HEK293 (cell line): Measurements from ENCODE around the gene EEFSEC.

ENCODE experiments used
- CTCF ChIA-PET: fragments of 350-600 bp; formaldehyde crosslinking; extraction: SDS; loops from one replicate; lab custom pipeline; 2021; ENCODE audit warnings: antibody characterized with exemption; lab: Yijun Ruan, JAX
- POLR2A ChIA-PET: fragments of 300-600 bp; formaldehyde crosslinking; extraction: SDS; loops from one replicate; lab custom pipeline; 2020; ENCODE audit warnings: antibody characterized with exemption, inconsistent platforms; lab: Yijun Ruan, JAX
- H3K27ac ChIP-seq: fragments of 200-500 bp; sonication (Bioruptor generic); 2 replicates; pipeline ENCODE4 v1.5.1; 2014; ENCODE audit warnings: low read depth, low read length, control low read depth, inconsistent platforms; ENCODE audit errors: extremely low read depth
- H3K36me3 ChIP-seq, 2 experiments: fragments of 200-500 bp in 1 of 2; sonication (Bioruptor generic) in 1 of 2; 1 replicate in 1 of 2; 2 replicates in 1 of 2; pipeline ENCODE4 v1.5.1; 2014 to 2017; ENCODE audit warnings: inconsistent platforms in 2 of 2, low read length in 2 of 2; ENCODE audit not compliant: control insufficient read depth in 2 of 2, insufficient read depth in 1 of 2
- H3K4me1 ChIP-seq: fragments of 200-500 bp; sonication (Bioruptor generic); 2 replicates; pipeline ENCODE4 v1.5.1; 2014; ENCODE audit warnings: mild to moderate bottlenecking, low read length, inconsistent platforms; ENCODE audit not compliant: control insufficient read depth, insufficient read depth
- H3K4me3 ChIP-seq: 2 replicates; pipeline ENCODE4 v1.5.1; 2011; ENCODE audit warnings: low read depth, mild to moderate bottlenecking, control low read depth, low read length, moderate library complexity
- H3K9me3 ChIP-seq: fragments of 200-500 bp; sonication (Bioruptor generic); 2 replicates; pipeline ENCODE4 v1.5.1; 2014; ENCODE audit warnings: low read depth, low read length, inconsistent platforms; ENCODE audit not compliant: control insufficient read depth, insufficient read depth
- BCL6B ChIP-seq: fragments of 450-650 bp; formaldehyde crosslinking; IDR thresholded peaks from 2 replicates; pipeline ENCODE4 v1.5.1; 2017; ENCODE audit warnings: missing biosample characterization, missing genetic modification characterization
- HOXC10 ChIP-seq: sonication (generic); formaldehyde crosslinking; IDR thresholded peaks from 2 replicates; pipeline ENCODE4 v1.8.1; 2023; ENCODE audit warnings: mild to moderate bottlenecking, missing genetic modification reagents
- HOXD13 ChIP-seq: sonication (generic); formaldehyde crosslinking; IDR thresholded peaks from 2 replicates; pipeline ENCODE4 v1.8.0; 2022; ENCODE audit warnings: missing genetic modification reagents, borderline replicate concordance
- KLF16 ChIP-seq: fragments of 450-650 bp; formaldehyde crosslinking; IDR thresholded peaks from 2 replicates; pipeline ENCODE4 v1.5.1; 2017; ENCODE audit warnings: missing biosample characterization, missing genetic modification characterization
- PRDM6 ChIP-seq: fragments of 450-650 bp; formaldehyde crosslinking; IDR thresholded peaks from 2 replicates; pipeline ENCODE4 v1.5.1; 2017; ENCODE audit warnings: missing biosample characterization, missing genetic modification characterization
- ZBTB48 ChIP-seq: fragments of 450-650 bp; formaldehyde crosslinking; IDR thresholded peaks from 2 replicates; pipeline ENCODE4 v1.5.1; 2016; ENCODE audit warnings: missing biosample characterization, missing genetic modification characterization
- ZFP41 ChIP-seq: fragments of 450-650 bp; formaldehyde crosslinking; IDR thresholded peaks from 2 replicates; pipeline ENCODE4 v1.5.1; 2016; ENCODE audit warnings: missing biosample characterization, missing genetic modification characterization, borderline replicate concordance
- ZIC2 ChIP-seq: fragments of 450-650 bp; formaldehyde crosslinking; IDR thresholded peaks from 2 replicates; pipeline ENCODE4 v1.5.1; 2016; ENCODE audit warnings: missing biosample characterization, missing genetic modification characterization
- ZNF155 ChIP-seq: fragments of 450-650 bp; formaldehyde crosslinking; IDR thresholded peaks from 2 replicates; pipeline ENCODE4 v1.5.1; 2016; ENCODE audit warnings: missing biosample characterization, missing genetic modification characterization
- ZNF221 ChIP-seq: fragments of 450-650 bp; formaldehyde crosslinking; IDR thresholded peaks from 2 replicates; pipeline ENCODE4 v1.5.1; 2017; ENCODE audit warnings: missing biosample characterization, missing genetic modification characterization, borderline replicate concordance
- ZNF239 ChIP-seq: fragments of 450-650 bp; formaldehyde crosslinking; IDR thresholded peaks from 2 replicates; pipeline ENCODE4 v1.5.1; 2016; ENCODE audit warnings: missing biosample characterization, missing genetic modification characterization
- ZNF26 ChIP-seq: fragments of 450-650 bp; formaldehyde crosslinking; IDR thresholded peaks from 2 replicates; pipeline ENCODE4 v1.5.1; 2016; ENCODE audit warnings: missing biosample characterization, missing genetic modification characterization
- ZNF311 ChIP-seq: fragments of 450-650 bp; formaldehyde crosslinking; IDR thresholded peaks from 2 replicates; pipeline ENCODE4 v1.5.1; 2017; ENCODE audit warnings: missing biosample characterization, missing genetic modification characterization, borderline replicate concordance
- ZNF335 ChIP-seq: fragments of 450-650 bp; formaldehyde crosslinking; conservative IDR thresholded peaks from 2 replicates; pipeline ENCODE4 v1.5.1; 2016; ENCODE audit warnings: missing biosample characterization, missing genetic modification characterization
- ZNF426 ChIP-seq: fragments of 450-650 bp; formaldehyde crosslinking; IDR thresholded peaks from 2 replicates; pipeline ENCODE4 v1.5.1; 2017; ENCODE audit warnings: missing biosample characterization, missing genetic modification characterization, mild to moderate bottlenecking, inconsistent platforms, moderate library complexity
- ZNF596 ChIP-seq: fragments of 450-650 bp; IDR thresholded peaks from 2 replicates; pipeline ENCODE4 v1.5.0; 2018; ENCODE audit warnings: missing biosample characterization, mild to moderate bottlenecking, missing genetic modification characterization, moderate library complexity
- ZNF692 ChIP-seq: fragments of 450-650 bp; formaldehyde crosslinking; IDR thresholded peaks from 2 replicates; pipeline ENCODE4 v1.5.1; 2016; ENCODE audit warnings: missing biosample characterization, missing genetic modification characterization
- ZNF707 ChIP-seq: fragments of 450-650 bp; formaldehyde crosslinking; IDR thresholded peaks from 2 replicates; pipeline ENCODE4 v1.5.1; 2016; ENCODE audit warnings: missing biosample characterization, missing genetic modification characterization
- ZNF768 ChIP-seq: fragments of 450-650 bp; formaldehyde crosslinking; IDR thresholded peaks from 2 replicates; pipeline ENCODE4 v1.5.1; 2018; ENCODE audit warnings: missing biosample characterization, mild to moderate bottlenecking, missing genetic modification characterization
- ZNF791 ChIP-seq: fragments of 450-650 bp; formaldehyde crosslinking; IDR thresholded peaks from 2 replicates; pipeline ENCODE4 v1.5.1; 2016; ENCODE audit warnings: missing biosample characterization, missing genetic modification characterization
- ZNF830 ChIP-seq: fragments of 450-650 bp; IDR thresholded peaks from 2 replicates; pipeline ENCODE4 v1.5.0; 2018; ENCODE audit warnings: missing biosample characterization, missing genetic modification characterization, low read depth, mild to moderate bottlenecking, moderate library complexity

The EEFSEC gene

GRCh38 chr3:128215800-128216495 lies 62.7 kb downstream of the EEFSEC start:
- Histone ChIP-seq H3K4me1 (0 out of 2 replicates have a peak, but pooled peaks cover 2% of the 10 kb centered on the region), H3K36me3 (no peaks in the 10 kb centered on the region), H3K4me3 (no peak overlapping the region), H3K27ac (no peak overlapping the region)
- CTCF ChIA-PET: interaction anchor here (0.7 to 1.0 kb wide), 3 partner anchors 10 to 210 kb away, joined by 3 to 5 read pairs (median 3); no protein-coding TSS in a partner anchor
- TF ChIP-seq HOXD13 (CRISPR knock-in tag) (no peak), ZNF707 (no peak), ZNF239 (no peak), KLF16 (tag by site-specific recombination) (no peak), ZNF830 (no peak), BCL6B (no peak), ZNF221 (tag by site-specific recombination) (no peak), ZNF335 (tag by site-specific recombination) (no peak), ZNF426 (no peak), ZNF311 (no peak), ZNF791 (tag by site-specific recombination) (no peak), PRDM6 (tag by site-specific recombination) (no peak), ZNF596 (tag by site-specific recombination) (no peak), ZFP41 (tag by site-specific recombination) (no peak), HOXC10 (CRISPR knock-in tag) (no peak), ZNF155 (tag by site-specific recombination) (no peak)
- TF ChIP-seq, all 188 proteins: peak for 0
- POLR2A ChIA-PET: no interaction called here
- no peaks in the 10 kb centered on the region for H3K9me3 ChIP-seq

GRCh38 chr3:128217702-128218547 lies 64.6 kb downstream of the EEFSEC start:
- Histone ChIP-seq H3K9me3 (no peaks in the 10 kb centered on the region), H3K27ac (no peak overlapping the region), H3K36me3 (no peaks in the 10 kb centered on the region), H3K4me1 (0 out of 2 replicates have a peak, but pooled peaks cover 2% of the 10 kb centered on the region), H3K4me3 (no peak overlapping the region)
- CTCF ChIA-PET: interaction anchor here (0.6 to 1.0 kb wide), 3 partner anchors 9 to 875 kb away, joined by 3 read pairs; no protein-coding TSS in a partner anchor
- TF ChIP-seq ZIC2: peak; percentile 80
- peak; percentile 21; the same call in 1 of the 2 replicates for TF ChIP-seq ZNF768
- TF ChIP-seq ZNF692 (tag by site-specific recombination): peak; percentile 61; the same call in 1 of the 2 replicates
- TF ChIP-seq ZNF26: no peak
- TF ChIP-seq ZBTB48 (tag by site-specific recombination): peak; percentile 77
- POLR2A ChIA-PET: no interaction called here
